B cell (primary cell): ENCODE results near the gene ACHE. TPM values are rescaled to one million over a fixed set of nuclear protein-coding genes. Genes with fewer than 3 reads are reported as not detected.

Experiments used
- ATAC-seq: fragments of 200-7000 bp; cut with Tn5 transposase; one replicate; pipeline ENCODE4 v1.10.0; 2021; ENCODE audit warnings: low read depth, mild to moderate bottlenecking, moderate number of reproducible peaks, moderate library complexity
- CTCF ChIA-PET: fragments of 350-600 bp; sonication (Branson Sonifier 250); formaldehyde crosslinking; loops from one replicate; lab custom pipeline; 2021; ENCODE audit warnings: antibody characterized with exemption, inconsistent platforms; lab: Charles Lee
- POLR2A ChIA-PET: fragments of 350-600 bp; sonication (Branson Sonifier 250); formaldehyde crosslinking; loops from one replicate; lab custom pipeline; 2021; ENCODE audit warnings: antibody characterized with exemption; lab: Charles Lee
- DNase-seq: peaks from one replicate; pipeline ENCODE4 v3.0.0; 2013
- H2AFZ ChIP-seq: 2 replicates; pipeline ENCODE4 v1.6.1; 2012; ENCODE audit warnings: mild to moderate bottlenecking, low read depth, low read length; ENCODE audit not compliant: insufficient read depth, poor library complexity, severe bottlenecking
- H3K27ac ChIP-seq, 2 donors: 1 replicate in 1 of 2; 2 replicates in 1 of 2; pipeline ENCODE4 v1.5.1; 2012 to 2013; ENCODE audit warnings: low read length in 2 of 2, mild to moderate bottlenecking in 2 of 2, moderate library complexity in 1 of 2
- H3K27me3 ChIP-seq, 4 experiments: fragments of 200-600 bp in 1 of 4; sonication (generic) in 1 of 4; replicated peaks in 1 of 4; 1 replicate in 2 of 4; 2 replicates in 2 of 4; pipeline versions ENCODE4 v1.6.1 to v1.7.0; 2013 to 2016; ENCODE audit warnings: low read length in 3 of 4, mild to moderate bottlenecking in 2 of 4, mixed read lengths in 1 of 4, moderate library complexity in 1 of 4; ENCODE audit not compliant: insufficient read depth in 4 of 4, control insufficient read depth in 3 of 4; ENCODE audit errors: control extremely low read depth in 1 of 4
- H3K36me3 ChIP-seq, 2 experiments: replicated peaks in 1 of 2; 1 replicate in 1 of 2; 2 replicates in 1 of 2; pipeline versions ENCODE4 v1.6.1 to v1.7.1; 2013; ENCODE audit warnings: low read length in 1 of 2; ENCODE audit not compliant: insufficient read depth in 2 of 2, control insufficient read depth in 1 of 2; ENCODE audit errors: control extremely low read depth in 1 of 2, extremely low read depth in 1 of 2
- H3K4me1 ChIP-seq, 2 donors: fragments of 200-600 bp in 1 of 2; sonication (generic) in 1 of 2; 1 replicate in 1 of 2; 2 replicates in 1 of 2; pipeline versions ENCODE4 v1.5.1 to v1.6.1; 2013 to 2017; ENCODE audit warnings: low read length in 2 of 2; ENCODE audit not compliant: control insufficient read depth in 2 of 2, insufficient read depth in 2 of 2
- H3K4me2 ChIP-seq: replicated peaks from 2 replicates; pipeline ENCODE3; 2012; ENCODE audit warnings: mild to moderate bottlenecking, low read depth, low read length; ENCODE audit not compliant: poor library complexity, severe bottlenecking
- H3K4me3 ChIP-seq, 5 experiments: fragments of 200-600 bp in 1 of 5; sonication (generic) in 1 of 5; 1 replicate in 3 of 5; 2 replicates in 2 of 5; pipeline versions ENCODE4 v1.5.1 to v1.7.0; 2011 to 2016; ENCODE audit warnings: low read length in 4 of 5, mild to moderate bottlenecking in 4 of 5, low read depth in 2 of 5, control low read depth in 1 of 5, moderate library complexity in 1 of 5; ENCODE audit not compliant: insufficient read depth in 1 of 5; ENCODE audit errors: control extremely low read depth in 1 of 5, extremely low read depth in 1 of 5
- H3K79me2 ChIP-seq: fragments of 200-600 bp; sonication (generic); one replicate; pipeline ENCODE4 v1.6.0; 2016; ENCODE audit warnings: low read length; ENCODE audit not compliant: control insufficient read depth, insufficient read depth
- H3K9ac ChIP-seq: fragments of 200-600 bp; sonication (generic); 2 replicates; pipeline ENCODE4 v1.6.1; 2017; ENCODE audit warnings: mild to moderate bottlenecking, low read length, moderate library complexity
- H3K9me3 ChIP-seq, 3 donors: one replicate each; pipeline versions ENCODE4 v1.6.1 to v1.7.1; 2013; ENCODE audit warnings: low read length in 2 of 3; ENCODE audit not compliant: control insufficient read depth in 2 of 3, insufficient read depth in 1 of 3; ENCODE audit errors: control extremely low read depth in 1 of 3
- H4K20me1 ChIP-seq: 2 replicates; pipeline ENCODE4 v1.6.0; 2012; ENCODE audit warnings: mild to moderate bottlenecking, low read length; ENCODE audit not compliant: insufficient read depth, control insufficient read depth, poor library complexity, severe bottlenecking
- H3K27ac Mint-ChIP-seq: one replicate; pipeline ENCODE4 v1.8.0; 2021; ENCODE audit warnings: mixed read lengths
- H3K27me3 Mint-ChIP-seq: one replicate; pipeline ENCODE4 v1.8.0; 2021; ENCODE audit warnings: mixed read lengths
- H3K4me1 Mint-ChIP-seq: one replicate; pipeline ENCODE4 v1.8.0; 2021; ENCODE audit warnings: mixed read lengths
- H3K4me3 Mint-ChIP-seq: one replicate; pipeline ENCODE4 v1.8.0; 2021; ENCODE audit warnings: mixed read lengths
- H3K9me3 Mint-ChIP-seq: one replicate; pipeline ENCODE4 v1.8.0; 2022; ENCODE audit warnings: mixed read lengths; ENCODE audit not compliant: insufficient read depth
- EZH2 ChIP-seq: IDR thresholded peaks from 2 replicates; pipeline ENCODE4 v1.6.1; 2012; ENCODE audit warnings: borderline replicate concordance, low read depth, mild to moderate bottlenecking, moderate library complexity, low read length; ENCODE audit not compliant: insufficient read depth, poor library complexity, severe bottlenecking
- WGBS: methylation state at CpG from one replicate; pipeline ENCODE4 v1.1.5; 2013; ENCODE audit warnings: missing lambda C conversion rate; ENCODE audit not compliant: insufficient coverage; 5-methylcytosine and 5-hydroxymethylcytosine counted together
- intact Hi-C: fragments of 100-400 bp; cut with micrococcal nuclease; formaldehyde crosslinking; loops from one replicate; pipeline ENCODE4 v1.10.0; 2022
- polyA plus RNA-seq: library from polyadenylated mRNA; depleted of rRNA; stranded (reverse); fragments of >200 nt; gene quantifications from 2 replicates; pipeline ENCODE4 v1.2.3, GENCODE V29; 2012
- total RNA-seq, 2 donors: library from RNA; stranded (reverse); fragments of 120-200 nt in 1 of 2; gene quantifications; 1 replicate in 1 of 2; 2 replicates in 1 of 2; pipeline versions ENCODE4 v1.2.3 to v1.2.4, GENCODE V29; 2013 to 2022
- TF ChIP-seq, protein P1 (sequence below): fragments of 200-600 bp; IDR thresholded peaks from one replicate; pipeline ENCODE4 v1.8.0; 2022; ENCODE audit warnings: antibody characterized with exemption, mild to moderate bottlenecking

ACHE gene
- total and polyA plus RNA-seq, 2 donors (not counting 1 experiment from before 2014, with no cell fraction given), result 0.13 to 0.15 TPM

DNA sequence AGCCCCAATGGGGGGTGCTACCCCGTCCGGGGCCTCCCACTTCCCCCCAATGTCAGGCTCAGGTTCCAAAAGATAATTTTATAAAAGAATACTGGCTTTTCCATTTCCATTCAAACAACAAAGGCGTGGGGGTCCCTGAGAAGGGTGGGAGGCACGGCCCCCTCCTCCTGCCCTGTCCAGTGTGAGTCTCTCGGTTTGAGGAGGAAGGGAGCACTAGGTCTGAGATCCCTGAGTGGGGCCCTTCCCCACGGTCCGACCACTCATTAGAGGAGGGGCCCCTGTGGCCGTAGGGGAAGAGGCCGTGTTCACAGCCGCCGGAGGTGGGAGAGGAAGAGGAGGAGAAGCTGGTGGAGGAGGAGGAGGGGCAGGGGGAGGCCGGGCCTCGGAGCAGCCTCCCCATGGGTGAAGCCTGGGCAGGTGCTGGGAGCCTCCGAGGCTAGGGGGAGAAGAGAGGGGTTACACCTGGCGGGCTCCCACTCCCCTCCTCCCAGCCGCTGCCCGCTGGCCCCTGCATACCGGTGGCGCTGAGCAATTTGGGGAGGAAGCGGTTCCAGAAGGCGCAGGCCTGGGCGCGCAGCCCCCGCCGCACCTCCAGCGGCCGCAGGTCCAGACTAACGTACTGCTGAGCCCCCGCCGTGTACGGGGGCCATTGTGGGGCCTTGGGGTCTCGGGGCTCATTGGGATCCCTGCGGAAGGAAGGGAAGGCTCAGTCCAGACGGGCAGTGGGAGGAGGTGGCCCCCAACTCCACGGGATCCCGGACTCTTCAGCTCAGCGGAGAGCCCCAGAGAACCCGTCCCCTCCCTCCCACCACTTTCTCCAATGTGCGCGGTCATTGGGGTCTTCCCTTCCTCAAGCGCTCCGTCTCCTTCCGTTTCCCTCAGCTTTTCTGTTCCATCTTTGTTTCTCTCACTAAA, 4.8 kb downstream of the ACHE start:
- Histone ChIP-seq H3K36me3 (peaks cover 0 to 21% of the 10 kb centered on the region in 2 experiments), H3K27ac (no peak overlapping the region), H3K9ac (peak overlapping the region; percentile 73), H3K9me3 (peaks cover 0 to 21% (median 0%) of the 10 kb centered on the region in 3 donors), H3K79me2 (peaks cover 14% of the 10 kb centered on the region), H3K4me1 (peaks cover 49 to 57% of the 10 kb centered on the region in 2 donors), H2AFZ (peak overlapping the region; percentile 88), H3K4me3 (peak overlapping the region in 4 of 5 experiments; percentile 57 to 80 (median 72)), H4K20me1 (peaks cover 14% of the 10 kb centered on the region), H3K27me3 (peaks cover 0 to 52% (median 15%) of the 10 kb centered on the region in 4 experiments), H3K4me2 (peak overlapping the region; percentile 99)
- Mint-ChIP-seq H3K9me3 (no peaks in the 10 kb centered on the region), H3K27ac (peak overlapping the region; percentile 47), H3K27me3 (peaks cover 23% of the 10 kb centered on the region), H3K4me3 (peak overlapping the region; percentile 87), H3K4me1 (peaks cover 42% of the 10 kb centered on the region)
- intact Hi-C loops, result loop anchor here (10.0 kb wide), 1 partner anchor 254 kb away; no protein-coding TSS in a partner anchor
- ChIA-PET POLR2A (interaction anchor here (0.6 to 5.6 kb wide), 5 partner anchors 15 to 1366 kb away, joined by 3 to 84 read pairs (median 6); partner anchors contain the start of genes SRRT and TRIM56), CTCF (interaction anchor here (0.6 to 2.1 kb wide), 8 partner anchors 10 to 392 kb away, joined by 3 to 13 read pairs (median 4); partner anchors contain the start of gene POP7)
- 12% methylated on average over 36 of the region's 43 CpGs for WGBS
- TF ChIP-seq, protein P1, sequence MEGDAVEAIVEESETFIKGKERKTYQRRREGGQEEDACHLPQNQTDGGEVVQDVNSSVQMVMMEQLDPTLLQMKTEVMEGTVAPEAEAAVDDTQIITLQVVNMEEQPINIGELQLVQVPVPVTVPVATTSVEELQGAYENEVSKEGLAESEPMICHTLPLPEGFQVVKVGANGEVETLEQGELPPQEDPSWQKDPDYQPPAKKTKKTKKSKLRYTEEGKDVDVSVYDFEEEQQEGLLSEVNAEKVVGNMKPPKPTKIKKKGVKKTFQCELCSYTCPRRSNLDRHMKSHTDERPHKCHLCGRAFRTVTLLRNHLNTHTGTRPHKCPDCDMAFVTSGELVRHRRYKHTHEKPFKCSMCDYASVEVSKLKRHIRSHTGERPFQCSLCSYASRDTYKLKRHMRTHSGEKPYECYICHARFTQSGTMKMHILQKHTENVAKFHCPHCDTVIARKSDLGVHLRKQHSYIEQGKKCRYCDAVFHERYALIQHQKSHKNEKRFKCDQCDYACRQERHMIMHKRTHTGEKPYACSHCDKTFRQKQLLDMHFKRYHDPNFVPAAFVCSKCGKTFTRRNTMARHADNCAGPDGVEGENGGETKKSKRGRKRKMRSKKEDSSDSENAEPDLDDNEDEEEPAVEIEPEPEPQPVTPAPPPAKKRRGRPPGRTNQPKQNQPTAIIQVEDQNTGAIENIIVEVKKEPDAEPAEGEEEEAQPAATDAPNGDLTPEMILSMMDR, result no peak
- TF ChIP-seq EZH2, result no peak
- DNase-seq, result peak; percentile 44
- ATAC-seq, result no peak
